Measurements from ENCODE around the gene FNDC3A. TPM values are rescaled to one million over a fixed set of nuclear protein-coding genes. Genes with fewer than 3 reads are reported as not detected.

The FNDC3A gene
- total and polyA plus RNA-seq, 4 donors = 25.2 to 89.5 (median 32.1) TPM

DNA sequence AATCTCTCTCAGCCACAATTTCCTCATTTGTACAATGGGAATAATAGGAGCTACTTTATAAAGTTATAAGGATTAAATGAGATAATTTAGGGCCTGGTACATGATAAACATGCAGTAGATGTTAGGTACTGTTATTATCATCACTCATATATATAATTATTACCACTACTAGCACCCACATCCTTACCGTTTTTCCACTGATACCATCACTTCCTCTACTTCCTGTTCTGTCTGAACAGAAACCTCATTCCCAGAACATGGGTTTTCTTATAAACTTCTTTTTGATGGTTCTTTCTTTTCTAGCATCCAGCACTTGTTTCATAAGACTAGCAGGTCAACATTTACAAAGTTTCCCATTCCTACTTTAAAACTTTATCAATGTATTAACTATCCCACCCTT is 278.3 kb downstream of the FNDC3A start:
- no peak overlapping the region for H3K4me3 ChIP-seq (ENCODE audit: low read depth in 1 of 3, low read length in 3 of 3)
- 74% methylated on average over 1 of the region's 1 CpG for WGBS
- peaks cover 2 to 14% (median 6%) of the 10 kb centered on the region in 4 donors for H3K36me3 ChIP-seq (ENCODE audit: control insufficient read depth in 4 of 4, insufficient read depth in 3 of 4, low read depth in 1 of 4, low read length in 3 of 4)
- no peaks in the 10 kb centered on the region for H3K27me3 ChIP-seq (ENCODE audit: control insufficient read depth in 4 of 4, insufficient read depth in 4 of 4, low read length in 3 of 4)
- H3K9me3 ChIP-seq (ENCODE audit: control insufficient read depth in 4 of 4, low read length in 3 of 4) = no peaks in the 10 kb centered on the region
- H3K9ac ChIP-seq (ENCODE audit: low read depth in 1 of 2, low read length in 2 of 2) = no peak overlapping the region
- no peak for DNase-seq (ENCODE audit: low spot score)
- peaks cover 4 to 12% (median 6%) of the 10 kb centered on the region in 4 donors for H3K4me1 ChIP-seq (ENCODE audit: control insufficient read depth in 4 of 4, insufficient read depth in 4 of 4, low read length in 3 of 4)
- H3K27ac ChIP-seq (ENCODE audit: low read depth in 1 of 2, low read length in 2 of 2) = no peak overlapping the region
- TF ChIP-seq NR2F2 (IDR thresholded peaks at IDR 0.05) = no peak
- no peak for TF ChIP-seq SP1 (IDR thresholded peaks at IDR 0.05)
- no peak for TF ChIP-seq FOXA2 (IDR thresholded peaks at IDR 0.05)
- no peak for TF ChIP-seq TAF1 (conservative IDR thresholded peaks at IDR 0.05)
- TF ChIP-seq, protein P1, sequence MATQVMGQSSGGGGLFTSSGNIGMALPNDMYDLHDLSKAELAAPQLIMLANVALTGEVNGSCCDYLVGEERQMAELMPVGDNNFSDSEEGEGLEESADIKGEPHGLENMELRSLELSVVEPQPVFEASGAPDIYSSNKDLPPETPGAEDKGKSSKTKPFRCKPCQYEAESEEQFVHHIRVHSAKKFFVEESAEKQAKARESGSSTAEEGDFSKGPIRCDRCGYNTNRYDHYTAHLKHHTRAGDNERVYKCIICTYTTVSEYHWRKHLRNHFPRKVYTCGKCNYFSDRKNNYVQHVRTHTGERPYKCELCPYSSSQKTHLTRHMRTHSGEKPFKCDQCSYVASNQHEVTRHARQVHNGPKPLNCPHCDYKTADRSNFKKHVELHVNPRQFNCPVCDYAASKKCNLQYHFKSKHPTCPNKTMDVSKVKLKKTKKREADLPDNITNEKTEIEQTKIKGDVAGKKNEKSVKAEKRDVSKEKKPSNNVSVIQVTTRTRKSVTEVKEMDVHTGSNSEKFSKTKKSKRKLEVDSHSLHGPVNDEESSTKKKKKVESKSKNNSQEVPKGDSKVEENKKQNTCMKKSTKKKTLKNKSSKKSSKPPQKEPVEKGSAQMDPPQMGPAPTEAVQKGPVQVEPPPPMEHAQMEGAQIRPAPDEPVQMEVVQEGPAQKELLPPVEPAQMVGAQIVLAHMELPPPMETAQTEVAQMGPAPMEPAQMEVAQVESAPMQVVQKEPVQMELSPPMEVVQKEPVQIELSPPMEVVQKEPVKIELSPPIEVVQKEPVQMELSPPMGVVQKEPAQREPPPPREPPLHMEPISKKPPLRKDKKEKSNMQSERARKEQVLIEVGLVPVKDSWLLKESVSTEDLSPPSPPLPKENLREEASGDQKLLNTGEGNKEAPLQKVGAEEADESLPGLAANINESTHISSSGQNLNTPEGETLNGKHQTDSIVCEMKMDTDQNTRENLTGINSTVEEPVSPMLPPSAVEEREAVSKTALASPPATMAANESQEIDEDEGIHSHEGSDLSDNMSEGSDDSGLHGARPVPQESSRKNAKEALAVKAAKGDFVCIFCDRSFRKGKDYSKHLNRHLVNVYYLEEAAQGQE (IDR thresholded peaks at IDR 0.05) = no peak
- TF ChIP-seq, protein P2, sequence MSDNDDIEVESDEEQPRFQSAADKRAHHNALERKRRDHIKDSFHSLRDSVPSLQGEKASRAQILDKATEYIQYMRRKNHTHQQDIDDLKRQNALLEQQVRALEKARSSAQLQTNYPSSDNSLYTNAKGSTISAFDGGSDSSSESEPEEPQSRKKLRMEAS (IDR thresholded peaks at IDR 0.05) = no peak
- TF ChIP-seq, protein P3, sequence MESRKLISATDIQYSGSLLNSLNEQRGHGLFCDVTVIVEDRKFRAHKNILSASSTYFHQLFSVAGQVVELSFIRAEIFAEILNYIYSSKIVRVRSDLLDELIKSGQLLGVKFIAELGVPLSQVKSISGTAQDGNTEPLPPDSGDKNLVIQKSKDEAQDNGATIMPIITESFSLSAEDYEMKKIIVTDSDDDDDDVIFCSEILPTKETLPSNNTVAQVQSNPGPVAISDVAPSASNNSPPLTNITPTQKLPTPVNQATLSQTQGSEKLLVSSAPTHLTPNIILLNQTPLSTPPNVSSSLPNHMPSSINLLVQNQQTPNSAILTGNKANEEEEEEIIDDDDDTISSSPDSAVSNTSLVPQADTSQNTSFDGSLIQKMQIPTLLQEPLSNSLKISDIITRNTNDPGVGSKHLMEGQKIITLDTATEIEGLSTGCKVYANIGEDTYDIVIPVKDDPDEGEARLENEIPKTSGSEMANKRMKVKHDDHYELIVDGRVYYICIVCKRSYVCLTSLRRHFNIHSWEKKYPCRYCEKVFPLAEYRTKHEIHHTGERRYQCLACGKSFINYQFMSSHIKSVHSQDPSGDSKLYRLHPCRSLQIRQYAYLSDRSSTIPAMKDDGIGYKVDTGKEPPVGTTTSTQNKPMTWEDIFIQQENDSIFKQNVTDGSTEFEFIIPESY (IDR thresholded peaks at IDR 0.05) = no peak
- TF ChIP-seq EGR1 (IDR thresholded peaks at IDR 0.05; ENCODE audit: low read depth in 2 of 2) = no peak
- no peak for TF ChIP-seq JUND (IDR thresholded peaks at IDR 0.05)
- TF ChIP-seq GABPA (IDR thresholded peaks at IDR 0.05 in 1 of 2, conservative IDR thresholded peaks at IDR 0.05 in 1 of 2) = no peak
- TF ChIP-seq, protein P4, sequence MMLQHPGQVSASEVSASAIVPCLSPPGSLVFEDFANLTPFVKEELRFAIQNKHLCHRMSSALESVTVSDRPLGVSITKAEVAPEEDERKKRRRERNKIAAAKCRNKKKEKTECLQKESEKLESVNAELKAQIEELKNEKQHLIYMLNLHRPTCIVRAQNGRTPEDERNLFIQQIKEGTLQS (IDR thresholded peaks at IDR 0.05) = no peak
- no peak for TF ChIP-seq FOXA1 (IDR thresholded peaks at IDR 0.05)
- no peak for TF ChIP-seq RAD21 (IDR thresholded peaks at IDR 0.05)
- no peak for TF ChIP-seq HNF4A (conservative IDR thresholded peaks at IDR 0.05)
- no peak for TF ChIP-seq YY1 (IDR thresholded peaks at IDR 0.05)
- TF ChIP-seq, protein P5, sequence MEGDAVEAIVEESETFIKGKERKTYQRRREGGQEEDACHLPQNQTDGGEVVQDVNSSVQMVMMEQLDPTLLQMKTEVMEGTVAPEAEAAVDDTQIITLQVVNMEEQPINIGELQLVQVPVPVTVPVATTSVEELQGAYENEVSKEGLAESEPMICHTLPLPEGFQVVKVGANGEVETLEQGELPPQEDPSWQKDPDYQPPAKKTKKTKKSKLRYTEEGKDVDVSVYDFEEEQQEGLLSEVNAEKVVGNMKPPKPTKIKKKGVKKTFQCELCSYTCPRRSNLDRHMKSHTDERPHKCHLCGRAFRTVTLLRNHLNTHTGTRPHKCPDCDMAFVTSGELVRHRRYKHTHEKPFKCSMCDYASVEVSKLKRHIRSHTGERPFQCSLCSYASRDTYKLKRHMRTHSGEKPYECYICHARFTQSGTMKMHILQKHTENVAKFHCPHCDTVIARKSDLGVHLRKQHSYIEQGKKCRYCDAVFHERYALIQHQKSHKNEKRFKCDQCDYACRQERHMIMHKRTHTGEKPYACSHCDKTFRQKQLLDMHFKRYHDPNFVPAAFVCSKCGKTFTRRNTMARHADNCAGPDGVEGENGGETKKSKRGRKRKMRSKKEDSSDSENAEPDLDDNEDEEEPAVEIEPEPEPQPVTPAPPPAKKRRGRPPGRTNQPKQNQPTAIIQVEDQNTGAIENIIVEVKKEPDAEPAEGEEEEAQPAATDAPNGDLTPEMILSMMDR (IDR thresholded peaks at IDR 0.05; ENCODE audit: low read depth, low read length, missing input control) = no peak
- no peak for TF ChIP-seq HNF4G (IDR thresholded peaks at IDR 0.05)
- TF ChIP-seq RXRA (IDR thresholded peaks at IDR 0.05) = no peak
